Mesothelial cell of epicardium (in vitro differentiated cells): ENCODE measurements around the gene KIF4B. TPM values are rescaled to one million over a fixed set of nuclear protein-coding genes. Genes with fewer than 3 reads are reported as not detected.

ENCODE experiments used
- DNase-seq, 2 experiments: peaks; one replicate each; pipeline ENCODE4 v3.0.0; 2021; ENCODE audit warnings: low spot score in 2 of 2; ENCODE audit not compliant: unreplicated experiment in 2 of 2
- H3K27ac Mint-ChIP-seq: 2 replicates; pipeline ENCODE4 v1.8.0; 2021; ENCODE audit warnings: mixed read lengths
- H3K27me3 Mint-ChIP-seq: 2 replicates; pipeline ENCODE4 v1.8.0; 2021; ENCODE audit warnings: low read depth, mixed read lengths
- H3K36me3 Mint-ChIP-seq: 2 replicates; pipeline ENCODE4 v1.8.0; 2021; ENCODE audit warnings: mixed read lengths
- H3K4me1 Mint-ChIP-seq: 2 replicates; pipeline ENCODE4 v1.8.0; 2021; ENCODE audit warnings: mixed read lengths
- H3K4me3 Mint-ChIP-seq: 2 replicates; pipeline ENCODE4 v1.8.0; 2021; ENCODE audit warnings: mild to moderate bottlenecking, moderate library complexity, mixed read lengths
- H3K9me3 Mint-ChIP-seq: 2 replicates; pipeline ENCODE4 v1.8.0; 2021; ENCODE audit warnings: mixed read lengths
- total RNA-seq: library from RNA; stranded (reverse); gene quantifications from 3 replicates; pipeline ENCODE4 v1.2.1, GENCODE V29; 2021
- TF ChIP-seq, protein P1 (sequence below): fragments of 200-600 bp; sonication (generic); IDR thresholded peaks from one replicate; pipeline ENCODE4 v1.5.0; 2021; ENCODE audit warnings: antibody characterized with exemption; ENCODE audit not compliant: unreplicated experiment

Gene KIF4B
- total RNA-seq, 1 donor from 2014 or later = not detected

DNA sequence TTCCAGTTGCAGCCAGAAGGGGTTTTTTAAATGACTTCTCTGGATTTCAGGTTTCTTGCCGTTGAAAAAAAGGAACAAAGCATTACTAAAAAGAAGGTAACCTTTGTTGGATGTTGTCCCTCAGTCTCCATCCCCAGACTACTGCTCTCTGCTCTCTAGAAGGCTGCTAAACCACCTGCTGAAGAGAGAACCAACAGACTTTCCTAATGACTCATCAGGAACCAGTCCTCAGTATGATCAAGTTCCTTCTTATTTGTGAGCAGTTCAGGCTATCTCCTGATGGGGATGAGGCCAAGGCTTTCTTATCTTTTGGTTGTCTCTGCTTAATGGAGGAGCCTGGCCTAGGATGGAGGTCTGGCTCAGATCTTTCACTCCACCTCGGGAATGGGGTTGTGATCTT is 4.1 kb downstream of the KIF4B start:
- Mint-ChIP-seq H3K27me3 (no peaks in the 10 kb centered on the region), H3K36me3 (no peaks in the 10 kb centered on the region), H3K4me3 (no peak overlapping the region), H3K9me3 (peaks cover 11% of the 10 kb centered on the region), H3K27ac (no peak overlapping the region), H3K4me1 (no peaks in the 10 kb centered on the region)
- TF ChIP-seq, protein P1, sequence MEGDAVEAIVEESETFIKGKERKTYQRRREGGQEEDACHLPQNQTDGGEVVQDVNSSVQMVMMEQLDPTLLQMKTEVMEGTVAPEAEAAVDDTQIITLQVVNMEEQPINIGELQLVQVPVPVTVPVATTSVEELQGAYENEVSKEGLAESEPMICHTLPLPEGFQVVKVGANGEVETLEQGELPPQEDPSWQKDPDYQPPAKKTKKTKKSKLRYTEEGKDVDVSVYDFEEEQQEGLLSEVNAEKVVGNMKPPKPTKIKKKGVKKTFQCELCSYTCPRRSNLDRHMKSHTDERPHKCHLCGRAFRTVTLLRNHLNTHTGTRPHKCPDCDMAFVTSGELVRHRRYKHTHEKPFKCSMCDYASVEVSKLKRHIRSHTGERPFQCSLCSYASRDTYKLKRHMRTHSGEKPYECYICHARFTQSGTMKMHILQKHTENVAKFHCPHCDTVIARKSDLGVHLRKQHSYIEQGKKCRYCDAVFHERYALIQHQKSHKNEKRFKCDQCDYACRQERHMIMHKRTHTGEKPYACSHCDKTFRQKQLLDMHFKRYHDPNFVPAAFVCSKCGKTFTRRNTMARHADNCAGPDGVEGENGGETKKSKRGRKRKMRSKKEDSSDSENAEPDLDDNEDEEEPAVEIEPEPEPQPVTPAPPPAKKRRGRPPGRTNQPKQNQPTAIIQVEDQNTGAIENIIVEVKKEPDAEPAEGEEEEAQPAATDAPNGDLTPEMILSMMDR = no peak
- no peak for DNase-seq

DNA sequence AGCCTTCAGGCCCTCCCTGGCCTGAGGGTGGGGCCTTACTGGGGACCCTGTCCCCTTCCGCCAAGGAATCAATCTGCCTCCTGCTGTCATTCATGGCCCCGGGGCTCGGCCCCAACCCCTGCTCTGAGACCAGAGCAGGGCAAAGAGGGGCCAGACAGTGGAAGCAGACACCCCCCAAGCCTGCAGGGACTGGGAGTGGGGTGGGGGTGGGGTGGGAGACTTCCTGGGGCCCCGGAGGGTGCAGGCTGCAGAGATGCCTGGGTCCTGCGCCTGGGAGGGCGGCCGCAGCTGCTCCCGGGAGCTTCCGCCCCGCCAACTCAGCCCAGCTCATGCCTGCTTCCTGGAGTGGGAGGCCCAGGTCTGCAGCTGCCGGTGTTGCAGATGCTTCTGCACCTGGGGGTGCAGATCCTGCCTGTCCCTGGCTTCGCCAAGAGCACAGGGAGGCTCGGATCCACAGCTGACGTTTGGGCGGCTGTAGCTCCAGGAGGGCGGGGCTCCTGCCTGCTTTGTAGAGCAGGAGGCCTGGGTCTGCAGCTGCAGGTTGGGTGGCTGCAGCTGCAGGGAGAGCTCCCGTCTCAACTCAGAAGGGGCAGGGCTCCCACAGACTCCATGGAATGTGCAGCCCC is 6.2 kb downstream of the KIF4B start:
- DNase-seq = no peak
- Mint-ChIP-seq H3K4me3 (no peak overlapping the region), H3K36me3 (no peaks in the 10 kb centered on the region), H3K27me3 (no peaks in the 10 kb centered on the region), H3K9me3 (peaks cover 11% of the 10 kb centered on the region), H3K4me1 (no peaks in the 10 kb centered on the region), H3K27ac (no peak overlapping the region)
- TF ChIP-seq, protein P1 = no peak

DNA sequence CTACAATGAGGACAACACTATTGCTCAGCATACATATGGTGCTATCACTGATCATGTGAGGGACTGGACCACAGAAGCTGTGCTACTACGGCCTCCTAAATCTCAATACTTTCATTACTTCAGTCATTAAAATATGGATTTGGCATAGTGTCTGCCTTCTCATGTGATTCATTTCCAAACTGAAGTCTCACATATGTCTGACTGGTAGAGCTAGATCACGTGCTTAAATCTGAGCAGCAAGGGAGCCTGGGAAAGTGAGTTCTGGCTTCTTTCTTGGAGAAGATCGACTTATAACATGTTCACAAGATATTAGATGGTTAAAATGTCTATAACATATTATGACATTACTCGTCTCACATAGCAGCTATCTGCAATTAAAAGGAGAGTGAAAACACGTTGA is 8.3 kb downstream of the KIF4B start:
- Mint-ChIP-seq H3K36me3 (no peaks in the 10 kb centered on the region), H3K27me3 (no peaks in the 10 kb centered on the region), H3K9me3 (peaks cover 4% of the 10 kb centered on the region), H3K4me1 (no peaks in the 10 kb centered on the region), H3K27ac (no peak overlapping the region), H3K4me3 (no peak overlapping the region)
- TF ChIP-seq, protein P1 = no peak
- DNase-seq = no peak

DNA sequence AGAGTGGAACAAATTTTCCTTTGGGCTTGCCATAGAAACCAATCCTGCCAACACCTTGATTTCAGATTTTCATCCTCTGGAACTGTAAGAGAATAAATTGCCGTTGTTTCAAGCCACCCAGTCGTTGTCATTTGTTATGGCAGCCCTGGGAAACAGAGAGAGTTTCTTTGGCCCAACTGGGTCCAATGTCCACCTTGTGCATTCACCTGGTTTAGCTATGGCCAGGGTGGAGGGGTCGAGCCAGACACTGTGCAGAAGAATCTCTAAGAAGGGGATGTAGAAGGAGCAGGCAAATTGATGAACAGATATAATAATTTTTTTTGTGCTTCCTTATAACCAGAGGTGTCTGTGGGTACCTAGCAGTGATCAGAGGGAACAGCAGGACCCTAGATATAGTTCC is 9.8 kb downstream of the KIF4B start:
- Mint-ChIP-seq H3K36me3 (no peaks in the 10 kb centered on the region), H3K27me3 (no peaks in the 10 kb centered on the region), H3K27ac (no peak overlapping the region), H3K4me3 (no peak overlapping the region), H3K9me3 (peaks cover 6% of the 10 kb centered on the region), H3K4me1 (no peaks in the 10 kb centered on the region)
- DNase-seq = no peak
- TF ChIP-seq, protein P1 = no peak

DNA sequence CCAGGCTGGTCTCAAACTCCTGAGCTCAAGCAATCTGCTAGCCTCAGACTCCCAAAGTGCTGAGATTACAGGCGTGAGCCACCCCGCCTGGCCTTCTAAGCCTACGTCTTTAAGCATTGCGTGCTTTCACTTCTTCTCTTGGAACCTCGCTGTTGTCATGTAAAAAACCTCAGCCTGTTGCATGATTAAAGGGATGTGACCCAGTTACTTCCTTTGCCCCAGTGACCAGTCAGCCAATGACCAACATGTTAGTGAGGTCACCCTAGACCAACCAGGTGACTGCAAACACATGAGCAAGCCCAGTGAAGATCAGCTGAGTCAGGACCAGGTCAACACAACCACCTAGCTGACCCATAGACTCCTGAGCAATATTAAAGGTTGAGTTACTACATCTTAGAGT is 10.5 kb downstream of the KIF4B start:
- H3K27ac Mint-ChIP-seq = no peak overlapping the region
- H3K9me3 Mint-ChIP-seq = peaks cover 10% of the 10 kb centered on the region
- H3K4me3 Mint-ChIP-seq = no peak overlapping the region
- DNase-seq = no peak
- no peaks in the 10 kb centered on the region for H3K27me3 Mint-ChIP-seq
- no peaks in the 10 kb centered on the region for H3K36me3 Mint-ChIP-seq
- TF ChIP-seq, protein P1 = no peak
- no peaks in the 10 kb centered on the region for H3K4me1 Mint-ChIP-seq

DNA sequence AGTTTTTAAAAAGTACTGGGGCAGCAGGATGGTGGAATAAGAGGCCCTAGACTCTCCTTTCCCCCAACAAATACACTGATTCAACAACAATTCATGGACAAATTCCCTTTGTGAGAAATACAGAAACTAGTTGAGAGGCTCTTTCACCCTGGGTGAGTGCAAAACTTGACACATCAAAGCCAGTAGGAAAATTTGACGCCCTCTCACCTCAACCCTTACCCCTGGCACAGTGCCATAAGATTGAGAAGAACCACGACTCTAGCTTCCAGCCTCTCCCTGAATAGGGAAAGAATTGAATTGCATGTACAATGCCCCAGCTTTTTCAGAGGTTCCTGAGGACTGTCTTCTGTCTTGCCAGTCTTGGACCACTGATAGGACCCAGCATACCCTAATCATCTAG is 12.3 kb downstream of the KIF4B start:
- no peak for DNase-seq
- Mint-ChIP-seq H3K4me1 (no peaks in the 10 kb centered on the region), H3K9me3 (peaks cover 16% of the 10 kb centered on the region), H3K27me3 (no peaks in the 10 kb centered on the region), H3K27ac (no peak overlapping the region), H3K36me3 (no peaks in the 10 kb centered on the region), H3K4me3 (no peak overlapping the region)
- TF ChIP-seq, protein P1 = no peak
